ENCODE results near the gene PDLIM1. TPM values are rescaled to one million over a fixed set of nuclear protein-coding genes. Genes with fewer than 3 reads are reported as not detected.

PDLIM1 gene
- polyA plus RNA-seq, 1 donor (not counting 4 experiments of a cell fraction or from before 2014, with no cell fraction given), result 298 TPM

DNA sequence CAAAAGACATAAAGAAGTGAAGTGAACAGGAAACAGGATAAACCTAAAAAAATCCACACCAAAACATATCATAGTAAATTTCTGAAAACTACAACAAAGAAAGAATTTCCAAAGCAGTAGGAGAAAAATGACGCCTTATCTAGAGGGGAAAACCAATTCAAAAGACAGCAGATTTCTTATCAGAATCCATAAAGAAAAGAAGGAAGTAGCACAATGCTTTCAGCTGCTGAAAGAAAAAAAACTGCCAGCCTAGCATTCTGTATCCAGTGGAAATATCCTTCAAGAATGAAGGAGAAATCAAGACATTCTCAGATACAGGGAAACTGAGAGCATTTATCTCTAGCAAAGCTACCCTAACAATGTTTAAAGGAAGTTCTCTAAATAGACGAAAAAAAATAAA, 37.8 kb downstream of the PDLIM1 start:
- H3K36me3 ChIP-seq (ENCODE audit: control insufficient read depth in 2 of 2, extremely low read depth in 1 of 2, insufficient read depth in 2 of 2, low read length in 2 of 2), result peaks cover 18 to 22% of the 10 kb centered on the region in 2 experiments
- peaks cover 10% of the 10 kb centered on the region for H3K4me1 ChIP-seq (ENCODE audit: control insufficient read depth, extremely low read depth, insufficient read depth, low read length)
- DNase-seq (ENCODE audit: low read depth, low spot score), result no peak
- dilution Hi-C loops (cut with MboI; ENCODE audit: extremely low pct_ligation_motif_present, low sequenced_read_pairs), result no loop called here
- no peak for TF ChIP-seq EZH2 (IDR thresholded peaks at IDR 0.05; ENCODE audit: low read length)
- TF ChIP-seq, protein P1, sequence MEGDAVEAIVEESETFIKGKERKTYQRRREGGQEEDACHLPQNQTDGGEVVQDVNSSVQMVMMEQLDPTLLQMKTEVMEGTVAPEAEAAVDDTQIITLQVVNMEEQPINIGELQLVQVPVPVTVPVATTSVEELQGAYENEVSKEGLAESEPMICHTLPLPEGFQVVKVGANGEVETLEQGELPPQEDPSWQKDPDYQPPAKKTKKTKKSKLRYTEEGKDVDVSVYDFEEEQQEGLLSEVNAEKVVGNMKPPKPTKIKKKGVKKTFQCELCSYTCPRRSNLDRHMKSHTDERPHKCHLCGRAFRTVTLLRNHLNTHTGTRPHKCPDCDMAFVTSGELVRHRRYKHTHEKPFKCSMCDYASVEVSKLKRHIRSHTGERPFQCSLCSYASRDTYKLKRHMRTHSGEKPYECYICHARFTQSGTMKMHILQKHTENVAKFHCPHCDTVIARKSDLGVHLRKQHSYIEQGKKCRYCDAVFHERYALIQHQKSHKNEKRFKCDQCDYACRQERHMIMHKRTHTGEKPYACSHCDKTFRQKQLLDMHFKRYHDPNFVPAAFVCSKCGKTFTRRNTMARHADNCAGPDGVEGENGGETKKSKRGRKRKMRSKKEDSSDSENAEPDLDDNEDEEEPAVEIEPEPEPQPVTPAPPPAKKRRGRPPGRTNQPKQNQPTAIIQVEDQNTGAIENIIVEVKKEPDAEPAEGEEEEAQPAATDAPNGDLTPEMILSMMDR (optimal IDR thresholded peaks at IDR 0.05 in 1 of 3, IDR thresholded peaks at IDR 0.05 in 1 of 3, conservative IDR thresholded peaks at IDR 0.05 in 1 of 3; ENCODE audit: extremely low read depth in 1 of 3, insufficient read depth in 2 of 3, low read length in 3 of 3), result no peak
- H3K9me1 ChIP-seq (ENCODE audit: control insufficient read depth, extremely low read depth, insufficient read depth, low read length), result no peaks in the 10 kb centered on the region
- H3K79me2 ChIP-seq (ENCODE audit: control insufficient read depth, insufficient read depth, low read length), result peaks cover 84% of the 10 kb centered on the region
- H3K4me2 ChIP-seq (ENCODE audit: control insufficient read depth, extremely low read depth, insufficient read depth, low read depth, low read length), result no peak overlapping the region
- no peaks in the 10 kb centered on the region for H3K27me3 ChIP-seq (ENCODE audit: control insufficient read depth, extremely low read depth, insufficient read depth, low read length)
- H2AFZ ChIP-seq (ENCODE audit: control insufficient read depth, low read length), result no peak overlapping the region
- H4K20me1 ChIP-seq (ENCODE audit: control insufficient read depth, extremely low read depth, insufficient read depth, low read length), result no peaks in the 10 kb centered on the region
- FAIRE-seq, result no peak
- no peak overlapping the region for H3K27ac ChIP-seq (ENCODE audit: control insufficient read depth, insufficient read depth, low read length)
- H3K9me3 ChIP-seq (ENCODE audit: control insufficient read depth, low read depth, low read length), result no peaks in the 10 kb centered on the region
- no peak overlapping the region for H3K9ac ChIP-seq (ENCODE audit: control insufficient read depth, extremely low read depth, insufficient read depth, low read length)
- no peak overlapping the region for H3K4me3 ChIP-seq (ENCODE audit: control insufficient read depth in 2 of 3, extremely low read depth in 1 of 3, insufficient read depth in 2 of 3, low read depth in 1 of 3, low read length in 3 of 3)

DNA sequence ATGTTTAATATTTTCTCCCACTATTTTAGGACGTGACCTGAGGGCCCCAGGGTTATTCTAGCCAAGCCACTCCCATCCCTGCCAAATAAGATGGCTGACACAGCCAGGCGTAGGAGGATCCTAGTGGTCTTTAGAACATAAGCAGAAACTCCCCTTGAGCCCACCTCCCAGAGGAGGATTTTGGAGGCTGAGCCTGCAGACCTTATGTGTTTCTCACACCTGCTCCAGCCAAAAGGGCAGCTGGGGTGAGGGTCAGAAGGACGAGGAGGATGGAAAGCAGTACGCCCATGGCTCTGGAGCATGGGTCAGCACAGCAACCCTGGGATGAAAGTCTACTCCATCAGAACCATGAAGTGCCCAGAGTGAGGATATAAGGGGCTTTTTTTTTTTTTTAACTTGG, 39.9 kb downstream of the PDLIM1 start:
- Histone ChIP-seq H3K4me2 (ENCODE audit: control insufficient read depth, extremely low read depth, insufficient read depth, low read depth, low read length) (no peak overlapping the region), H3K27ac (ENCODE audit: control insufficient read depth, insufficient read depth, low read length) (no peak overlapping the region), H3K27me3 (ENCODE audit: control insufficient read depth, extremely low read depth, insufficient read depth, low read length) (no peaks in the 10 kb centered on the region), H3K9ac (ENCODE audit: control insufficient read depth, extremely low read depth, insufficient read depth, low read length) (no peak overlapping the region), H2AFZ (ENCODE audit: control insufficient read depth, low read length) (no peak overlapping the region), H3K79me2 (ENCODE audit: control insufficient read depth, insufficient read depth, low read length) (peaks cover 71% of the 10 kb centered on the region), H3K4me1 (ENCODE audit: control insufficient read depth, extremely low read depth, insufficient read depth, low read length) (peaks cover 27% of the 10 kb centered on the region), H3K4me3 (ENCODE audit: control insufficient read depth in 2 of 3, extremely low read depth in 1 of 3, insufficient read depth in 2 of 3, low read depth in 1 of 3, low read length in 3 of 3) (no peak overlapping the region), H3K9me1 (ENCODE audit: control insufficient read depth, extremely low read depth, insufficient read depth, low read length) (no peaks in the 10 kb centered on the region), H4K20me1 (ENCODE audit: control insufficient read depth, extremely low read depth, insufficient read depth, low read length) (no peaks in the 10 kb centered on the region), H3K9me3 (ENCODE audit: control insufficient read depth, low read depth, low read length) (no peaks in the 10 kb centered on the region), H3K36me3 (ENCODE audit: control insufficient read depth in 2 of 2, extremely low read depth in 1 of 2, insufficient read depth in 2 of 2, low read length in 2 of 2) (peaks cover 18 to 28% of the 10 kb centered on the region in 2 experiments)
- dilution Hi-C loops (cut with MboI; ENCODE audit: extremely low pct_ligation_motif_present, low sequenced_read_pairs), result no loop called here
- no peak for FAIRE-seq
- no peak for DNase-seq (ENCODE audit: low read depth, low spot score)
- no peak for TF ChIP-seq EZH2 (IDR thresholded peaks at IDR 0.05; ENCODE audit: low read length)
- TF ChIP-seq, protein P1 (optimal IDR thresholded peaks at IDR 0.05 in 1 of 3, IDR thresholded peaks at IDR 0.05 in 1 of 3, conservative IDR thresholded peaks at IDR 0.05 in 1 of 3; ENCODE audit: extremely low read depth in 1 of 3, insufficient read depth in 2 of 3, low read length in 3 of 3), result no peak

Measured in keratinocyte (primary cell).